MM.1S (cell line): Measurements from ENCODE around the gene PTGDR.

Experiments
- DNase-seq: peaks from one replicate; pipeline ENCODE4 v3.0.0-alpha.2; 2015
- H2AFZ ChIP-seq: fragments of 300-600 bp; sonication (generic); 2 replicates; pipeline ENCODE4 v1.6.0; 2016; ENCODE audit warnings: antibody characterized with exemption, low read length
- H3F3A ChIP-seq: fragments of 300-600 bp; sonication (generic); 2 replicates; pipeline ENCODE4 v1.6.1; 2016; ENCODE audit warnings: mild to moderate bottlenecking, antibody characterized with exemption, low read length, moderate library complexity, mixed read lengths; ENCODE audit not compliant: insufficient read depth
- H3K27ac ChIP-seq: fragments of 300-600 bp; sonication (generic); 2 replicates; pipeline ENCODE4 v1.5.1; 2016; ENCODE audit warnings: mild to moderate bottlenecking, low read length
- H3K27me3 ChIP-seq: fragments of 300-600 bp; sonication (generic); replicated peaks from 2 replicates; pipeline ENCODE4 v1.6.0; 2016; ENCODE audit warnings: low read length; ENCODE audit not compliant: insufficient read depth
- H3K36me3 ChIP-seq: fragments of 300-600 bp; sonication (generic); replicated peaks from 2 replicates; pipeline ENCODE4 v1.6.1; 2016; ENCODE audit warnings: mild to moderate bottlenecking, low read length, mixed read lengths; ENCODE audit not compliant: insufficient read depth
- H3K4me1 ChIP-seq: fragments of 300-600 bp; sonication (generic); 2 replicates; pipeline ENCODE4 v1.6.1; 2016; ENCODE audit warnings: low read length, mixed read lengths
- H3K4me2 ChIP-seq: fragments of 300-600 bp; sonication (generic); 2 replicates; pipeline ENCODE4 v1.6.0; 2016; ENCODE audit warnings: low read depth, low read length
- H3K4me3 ChIP-seq: fragments of 300-600 bp; sonication (generic); 2 replicates; pipeline ENCODE4 v1.5.1; 2016; ENCODE audit warnings: low read length, mixed read lengths
- H3K79me2 ChIP-seq: fragments of 300-600 bp; sonication (generic); 2 replicates; pipeline ENCODE4 v1.6.1; 2016; ENCODE audit warnings: mixed run types, low read length, mixed read lengths
- H3K9ac ChIP-seq: fragments of 300-600 bp; sonication (generic); 2 replicates; pipeline ENCODE4 v1.6.1; 2016; ENCODE audit warnings: low read length, mixed read lengths
- H3K9me2 ChIP-seq: fragments of 300-600 bp; sonication (generic); replicated peaks from 2 replicates; pipeline ENCODE4 v1.6.1; 2016; ENCODE audit warnings: mild to moderate bottlenecking, low read length, mixed read lengths; ENCODE audit not compliant: insufficient read depth
- H3K9me3 ChIP-seq: fragments of 300-600 bp; sonication (generic); replicated peaks from 2 replicates; pipeline ENCODE4 v1.6.1; 2016; ENCODE audit warnings: mild to moderate bottlenecking, low read length, mixed read lengths; ENCODE audit not compliant: insufficient read depth
- H4K20me1 ChIP-seq: fragments of 300-600 bp; sonication (generic); 2 replicates; pipeline ENCODE4 v1.6.1; 2016; ENCODE audit warnings: mild to moderate bottlenecking, low read length, moderate library complexity, mixed read lengths; ENCODE audit not compliant: insufficient read depth
- CTCF ChIP-seq: fragments of 300-600 bp; sonication (generic); IDR thresholded peaks from 2 replicates; pipeline ENCODE4 v1.5.1; 2016; ENCODE audit warnings: antibody characterized with exemption, low read length, mixed read lengths
- EZH2 ChIP-seq: fragments of 300-600 bp; sonication (generic); optimal IDR thresholded peaks from 2 replicates; pipeline ENCODE3; 2017; ENCODE audit warnings: low read depth, mild to moderate bottlenecking, antibody characterized with exemption, low read length, mixed read lengths
- EZH2phosphoT487 ChIP-seq: fragments of 300-600 bp; sonication (generic); IDR thresholded peaks from 2 replicates; pipeline ENCODE4 v1.6.1; 2018; ENCODE audit warnings: antibody characterized with exemption, low read length

PTGDR gene

GRCh38 chr14:52312931-52313355 lies 45.4 kb downstream of the PTGDR start:
- no peak overlapping the region for H3K4me3 ChIP-seq
- H3K9ac ChIP-seq: no peak overlapping the region
- H3K27ac ChIP-seq: no peak overlapping the region
- H3K9me3 ChIP-seq: no peaks in the 10 kb centered on the region
- H2AFZ ChIP-seq: no peak overlapping the region
- TF ChIP-seq CTCF: no peak
- no peak for TF ChIP-seq EZH2
- TF ChIP-seq EZH2phosphoT487: no peak
- H3F3A ChIP-seq: no peaks in the 10 kb centered on the region
- H3K9me2 ChIP-seq: no peaks in the 10 kb centered on the region
- no peaks in the 10 kb centered on the region for H3K27me3 ChIP-seq
- no peaks in the 10 kb centered on the region for H4K20me1 ChIP-seq
- H3K36me3 ChIP-seq: no peaks in the 10 kb centered on the region
- peaks cover 12% of the 10 kb centered on the region for H3K4me1 ChIP-seq
- no peak overlapping the region for H3K4me2 ChIP-seq
- no peak for DNase-seq
- H3K79me2 ChIP-seq: no peaks in the 10 kb centered on the region

GRCh38 chr14:52313462-52313861 lies 46.0 kb downstream of the PTGDR start:
- TF ChIP-seq EZH2phosphoT487 (no peak), CTCF (no peak), EZH2 (no peak)
- no peaks in the 10 kb centered on the region for H4K20me1 ChIP-seq
- no peaks in the 10 kb centered on the region for H3K79me2 ChIP-seq
- no peak overlapping the region for H3K9ac ChIP-seq
- H3K36me3 ChIP-seq: no peaks in the 10 kb centered on the region
- DNase-seq: no peak
- H3K27ac ChIP-seq: no peak overlapping the region
- H3K9me3 ChIP-seq: no peaks in the 10 kb centered on the region
- H3F3A ChIP-seq: no peaks in the 10 kb centered on the region
- peaks cover 12% of the 10 kb centered on the region for H3K4me1 ChIP-seq
- H3K4me3 ChIP-seq: no peak overlapping the region
- H3K27me3 ChIP-seq: no peaks in the 10 kb centered on the region
- peak overlapping the region; percentile 82; the same call in 1 of the 2 replicates for H3K4me2 ChIP-seq
- no peaks in the 10 kb centered on the region for H3K9me2 ChIP-seq
- H2AFZ ChIP-seq: no peak overlapping the region

GRCh38 chr14:52313903-52314594 lies 46.6 kb downstream of the PTGDR start, which contains the start of gene PTGER2:
Gene PTGER2 (plus strand): TSS chr14:52314312. CDS start chr14:52314549, 237 bp downstream.
- Histone ChIP-seq H3F3A (no peaks in the 10 kb centered on the region), H3K4me2 (peak within 1 kb of the TSS; percentile 82), H3K4me3 (peak within 1 kb of the TSS; percentile 50), H3K9me3 (no peaks in the 10 kb centered on the region), H3K27me3 (no peaks in the 10 kb centered on the region), H3K79me2 (no peaks in the 10 kb centered on the region), H3K27ac (no peak within 1 kb of the TSS), H3K9ac (no peak within 1 kb of the TSS), H3K4me1 (peaks cover 12% of the 10 kb centered on the region), H2AFZ (0 out of 2 replicates have a peak within 1 kb of the TSS, but pooled peaks have one; percentile 31), H4K20me1 (no peaks in the 10 kb centered on the region), H3K9me2 (no peaks in the 10 kb centered on the region), H3K36me3 (no peaks in the 10 kb centered on the region)
- TF ChIP-seq EZH2 (no peak), CTCF (no peak), EZH2phosphoT487 (no peak)
- peak; percentile 9 for DNase-seq
